Stimulated activated CD4-positive, alpha-beta T cell treated with anti-CD3 and anti-CD28 coated beads, Interleukin-4, amount 100 ng/mL, for 4 hours (primary cell): ENCODE results near the gene COMP.
"Not testable (repeated sequence)": the region's sequence is repeated elsewhere in the genome, so short reads cannot be mapped to it uniquely, and the experiment has no call there.

Source experiments
- DNase-seq, 2 experiments: peaks; one replicate each; pipeline ENCODE4 v3.0.0-alpha.2; 2020

The COMP gene

GRCh38 chr19:18790566-18791314, at the start of gene COMP:
Gene COMP (minus strand): TSS chr19:18791305. CDS start chr19:18791269, 36 bp downstream.
- no peak for DNase-seq

- no peak for DNase-seq
These were observed 49.5 kb upstream of the COMP start for GRCh38 chr19:18840288-18841267.

GRCh38 chr19:18839465-18840287, 48.6 kb upstream of the COMP start:
- no peak for DNase-seq

GRCh38 chr19:18834644-18834984, 43.5 kb upstream of the COMP start:
- DNase-seq, result no peak

GRCh38 chr19:18833849-18834643, 42.9 kb upstream of the COMP start:
- no peak for DNase-seq

GRCh38 chr19:18833141-18833476, 42.0 kb upstream of the COMP start:
- no peak for DNase-seq

GRCh38 chr19:18832306-18833140, 41.4 kb upstream of the COMP start:
- DNase-seq, result peak in 1 of 2 experiments; percentile 18

- peak; percentile 96 to 98 for DNase-seq
These were observed 40.6 kb upstream of the COMP start, which contains the start of gene UPF1 for GRCh38 chr19:18831524-18832305. Gene UPF1 (plus strand): TSS chr19:18831959. CDS start chr19:18832210, 251 bp downstream.

- no peak for DNase-seq
These were observed 39.4 kb upstream of the COMP start for GRCh38 chr19:18830488-18830887.

GRCh38 chr19:18828786-18829185, 37.7 kb upstream of the COMP start:
- DNase-seq, result no peak

GRCh38 chr19:18817574-18817973, 26.5 kb upstream of the COMP start:
- no peak for DNase-seq

GRCh38 chr19:18816645-18817044, 25.5 kb upstream of the COMP start:
- not testable (repeated sequence) for DNase-seq

- no peak for DNase-seq
These were observed 24.6 kb upstream of the COMP start for GRCh38 chr19:18815673-18816072.

- no peak for DNase-seq
These were observed 23.0 kb upstream of the COMP start for GRCh38 chr19:18814063-18814462.

GRCh38 chr19:18811638-18812037, 20.5 kb upstream of the COMP start:
- not testable (repeated sequence) for DNase-seq

- no peak for DNase-seq
These were observed 18.2 kb upstream of the COMP start for GRCh38 chr19:18809149-18809868.

- no peak for DNase-seq
These were observed 16.8 kb upstream of the COMP start for GRCh38 chr19:18807861-18808331.

GRCh38 chr19:18804643-18805042, 13.5 kb upstream of the COMP start:
- DNase-seq, result no peak

GRCh38 chr19:18804139-18804601, 13.1 kb upstream of the COMP start:
- DNase-seq, result no peak
